ENCODE measurements around the gene LEPR. TPM values are rescaled to one million over a fixed set of nuclear protein-coding genes. Genes with fewer than 3 reads are reported as not detected.

The LEPR gene
- total and polyA plus RNA-seq, 2 donors (not counting 3 experiments of a cell fraction or from before 2014, with no cell fraction given), result 11.1 to 18.7 TPM

GRCh38 chr1:65444128-65444640 lies 23.7 kb downstream of the LEPR start:
- Histone ChIP-seq H3K9me3 (replicated peaks; ENCODE audit: control insufficient read depth, insufficient read depth, low read length) (no peaks in the 10 kb centered on the region), H3K4me2 (ENCODE audit: insufficient read depth, low read length) (no peak overlapping the region), H3K4me1 (ENCODE audit: control insufficient read depth, extremely low read depth, insufficient read depth, low read length) (no peaks in the 10 kb centered on the region), H3K9me1 (replicated peaks; ENCODE audit: control insufficient read depth, extremely low read depth, insufficient read depth, low read length) (no peaks in the 10 kb centered on the region), H4K20me1 (replicated peaks; ENCODE audit: control insufficient read depth, extremely low read depth, insufficient read depth, low read length) (no peaks in the 10 kb centered on the region), H3K27ac (ENCODE audit: insufficient read depth, low read depth, low read length) (no peak overlapping the region), H3K9ac (replicated peaks; ENCODE audit: extremely low read depth, insufficient read depth, low read length) (no peak overlapping the region), H3K79me2 (ENCODE audit: control insufficient read depth, insufficient read depth, low read length) (no peaks in the 10 kb centered on the region), H2AFZ (ENCODE audit: low read depth, low read length) (no peak overlapping the region), H3K27me3 (ENCODE audit: control insufficient read depth in 2 of 2, insufficient read depth in 2 of 2, low read length in 2 of 2) (no peaks in the 10 kb centered on the region), H3K36me3 (ENCODE audit: control insufficient read depth in 2 of 2, extremely low read depth in 1 of 2, insufficient read depth in 2 of 2, low read length in 2 of 2) (no peaks in the 10 kb centered on the region), H3K4me3 (replicated peaks in 1 of 3; ENCODE audit: insufficient read depth in 1 of 3, low read depth in 1 of 3, low read length in 3 of 3) (no peak overlapping the region)
- ChIA-PET POLR2A (no interaction called here), CTCF (no interaction called here)
- dilution Hi-C loops (cut with MboI; ENCODE audit: extremely low pct_ligation_motif_present, low sequenced_read_pairs), result no loop called here
- BruUV-seq (replicated peaks), result no TSS peak
- intact Hi-C loops (cut with micrococcal nuclease), result no loop called here
- no peak for DNase-seq (ENCODE audit: low read depth, low spot score)
- no peak for FAIRE-seq
- TF ChIP-seq POLR2A (IDR thresholded peaks at IDR 0.05; ENCODE audit: low read depth, low read length) (no peak), POLR2AphosphoS5 (IDR thresholded peaks at IDR 0.05; ENCODE audit: insufficient read depth, low read depth, low read length) (no peak), GATA2 (IDR thresholded peaks at IDR 0.05; ENCODE audit: insufficient read depth, insufficient read length, low read depth, low read length) (no peak), MAX (IDR thresholded peaks at IDR 0.05; ENCODE audit: insufficient read depth, insufficient read length) (no peak), FOS (IDR thresholded peaks at IDR 0.05; ENCODE audit: borderline replicate concordance, insufficient read depth, low read length) (no peak), MYC (IDR thresholded peaks at IDR 0.05; ENCODE audit: low read depth, low read length) (no peak), CTCF (IDR thresholded peaks at IDR 0.05; ENCODE audit: extremely low read depth in 1 of 2, insufficient read depth in 1 of 2, low read depth in 1 of 2, low read length in 2 of 2) (no peak)
